Measurements from ENCODE around the gene PHKA1. TPM values are rescaled to one million over a fixed set of nuclear protein-coding genes. Genes with fewer than 3 reads are reported as not detected.

PHKA1 gene
- total and polyA plus RNA-seq, 7 donors: 14.7 to 112 (median 54.4) TPM

Other genes with a start within 250 kb of the PHKA1 start
- gene HDAC8, start 141.5 kb downstream of the PHKA1 start, total RNA-seq: 10 to 100 TPM; 10.8 to 17.5 (median 12.2) TPM
- gene HDAC8, start 141.5 kb downstream of the PHKA1 start, polyA plus RNA-seq: 1 to 10 TPM; 5.8 to 9.9 (median 6.7) TPM
- gene DMRTC1B, start 62.6 kb upstream of the PHKA1 start, total RNA-seq: not detected
- gene DMRTC1B, start 62.6 kb upstream of the PHKA1 start, polyA plus RNA-seq: not detected
- not detected for gene FAM236B, start 68.4 kb upstream of the PHKA1 start, total RNA-seq
- gene FAM236B, start 68.4 kb upstream of the PHKA1 start, polyA plus RNA-seq: not detected
- gene FAM236D, start 93.9 kb upstream of the PHKA1 start, total RNA-seq: not detected
- not detected for gene FAM236D, start 93.9 kb upstream of the PHKA1 start, polyA plus RNA-seq
- not detected for gene FAM236C, start 198.3 kb upstream of the PHKA1 start, total RNA-seq
- not detected for gene FAM236C, start 198.3 kb upstream of the PHKA1 start, polyA plus RNA-seq
- not detected for gene FAM236A, start 223.9 kb upstream of the PHKA1 start, total RNA-seq
- not detected for gene FAM236A, start 223.9 kb upstream of the PHKA1 start, polyA plus RNA-seq
- not detected for gene DMRTC1, start 229.5 kb upstream of the PHKA1 start, total RNA-seq
- gene DMRTC1, start 229.5 kb upstream of the PHKA1 start, polyA plus RNA-seq: not detected

Measured in psoas muscle (tissue), 7 donors.